DOHH2 (cell line): Measurements from ENCODE around the gene SIMC1.
"Not testable (repeated sequence)": the region's sequence is repeated elsewhere in the genome, so short reads cannot be mapped to it uniquely, and the experiment has no call there.

Source experiments
- EZH2phosphoT487 ChIP-seq: fragments of 200-600 bp; sonication (generic); IDR thresholded peaks from 2 replicates; pipeline ENCODE4 v1.6.1; 2017; ENCODE audit warnings: borderline replicate concordance, mild to moderate bottlenecking, antibody characterized with exemption, low read length, moderate library complexity, mixed read lengths
- TF ChIP-seq, protein P1 (sequence below): fragments of 200-600 bp; sonication (generic); IDR thresholded peaks from one replicate; pipeline ENCODE4 v1.5.1; 2014; ENCODE audit warnings: antibody characterized with exemption, mild to moderate bottlenecking, low read depth, low read length; ENCODE audit not compliant: poor library complexity, severe bottlenecking

DNA sequence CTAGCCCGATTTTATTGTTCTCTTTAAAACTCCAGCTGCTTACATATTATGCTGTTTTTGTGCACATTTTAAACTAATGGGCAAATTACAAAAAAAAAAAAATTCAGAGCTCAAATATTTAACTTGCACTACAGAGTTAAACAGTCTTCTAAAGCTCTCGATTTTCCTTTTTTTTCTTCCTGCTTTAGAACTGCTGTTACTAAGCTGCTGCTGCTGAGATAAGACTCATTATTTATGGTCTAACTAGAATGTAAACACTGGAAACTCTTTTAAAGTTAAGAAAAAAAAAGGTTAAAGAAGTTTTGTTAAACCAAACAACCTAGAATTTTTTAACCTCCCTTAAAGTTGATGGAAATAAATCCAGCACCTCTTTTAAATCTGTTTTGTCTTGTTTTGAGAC is 20.5 kb upstream of the SIMC1 start:
- TF ChIP-seq, protein P1, sequence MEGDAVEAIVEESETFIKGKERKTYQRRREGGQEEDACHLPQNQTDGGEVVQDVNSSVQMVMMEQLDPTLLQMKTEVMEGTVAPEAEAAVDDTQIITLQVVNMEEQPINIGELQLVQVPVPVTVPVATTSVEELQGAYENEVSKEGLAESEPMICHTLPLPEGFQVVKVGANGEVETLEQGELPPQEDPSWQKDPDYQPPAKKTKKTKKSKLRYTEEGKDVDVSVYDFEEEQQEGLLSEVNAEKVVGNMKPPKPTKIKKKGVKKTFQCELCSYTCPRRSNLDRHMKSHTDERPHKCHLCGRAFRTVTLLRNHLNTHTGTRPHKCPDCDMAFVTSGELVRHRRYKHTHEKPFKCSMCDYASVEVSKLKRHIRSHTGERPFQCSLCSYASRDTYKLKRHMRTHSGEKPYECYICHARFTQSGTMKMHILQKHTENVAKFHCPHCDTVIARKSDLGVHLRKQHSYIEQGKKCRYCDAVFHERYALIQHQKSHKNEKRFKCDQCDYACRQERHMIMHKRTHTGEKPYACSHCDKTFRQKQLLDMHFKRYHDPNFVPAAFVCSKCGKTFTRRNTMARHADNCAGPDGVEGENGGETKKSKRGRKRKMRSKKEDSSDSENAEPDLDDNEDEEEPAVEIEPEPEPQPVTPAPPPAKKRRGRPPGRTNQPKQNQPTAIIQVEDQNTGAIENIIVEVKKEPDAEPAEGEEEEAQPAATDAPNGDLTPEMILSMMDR: not testable (repeated sequence)
- not testable (repeated sequence) for TF ChIP-seq EZH2phosphoT487
